GM12891 (cell line): Measurements from ENCODE around the gene INTS7.

Experiments
- PAX5 ChIP-seq: IDR thresholded peaks from 2 replicates; pipeline ENCODE4 v1.6.1; 2011; ENCODE audit warnings: low read length, moderate library complexity, mild to moderate bottlenecking; ENCODE audit not compliant: insufficient read depth, severe bottlenecking
- POLR2A ChIP-seq: IDR thresholded peaks from 2 replicates; pipeline ENCODE4 v1.6.1; 2011; ENCODE audit warnings: low read depth, low read length, control low read depth
- POLR2AphosphoS5 ChIP-seq: IDR thresholded peaks from 2 replicates; pipeline ENCODE4 v1.6.1; 2011; ENCODE audit warnings: low read depth, low read length, control low read depth
- POU2F2 ChIP-seq: IDR thresholded peaks from 2 replicates; pipeline ENCODE4 v1.6.1; 2011; ENCODE audit warnings: low read depth, mild to moderate bottlenecking, control low read depth, low read length, moderate library complexity
- SPI1 ChIP-seq: IDR thresholded peaks from 2 replicates; pipeline ENCODE4 v1.6.1; 2011; ENCODE audit warnings: low read depth, low read length, control low read depth
- TAF1 ChIP-seq: IDR thresholded peaks from 2 replicates; pipeline ENCODE4 v1.6.1; 2011; ENCODE audit warnings: low read depth, low read length, control low read depth

GRCh38 chr1:211924256-211924655 is 111.1 kb downstream of the INTS7 start:
- TF ChIP-seq POLR2A (no peak), POLR2AphosphoS5 (no peak), TAF1 (no peak), SPI1 (no peak), POU2F2 (no peak), PAX5 (no peak)
